Mesodermal cell (in vitro differentiated cells): ENCODE measurements around the gene MPEG1.

Experiments
- H3K27ac ChIP-seq: 2 replicates; pipeline ENCODE4 v1.7.0; 2013; ENCODE audit warnings: mild to moderate bottlenecking, low read depth, low read length, moderate library complexity; ENCODE audit not compliant: severe bottlenecking
- H3K36me3 ChIP-seq: 2 replicates; pipeline ENCODE4 v1.7.1; 2013; ENCODE audit warnings: mild to moderate bottlenecking, low read length, moderate library complexity; ENCODE audit not compliant: control insufficient read depth, insufficient read depth
- H3K4me1 ChIP-seq: one replicate; pipeline ENCODE4 v1.7.1; 2013; ENCODE audit warnings: mild to moderate bottlenecking, low read length; ENCODE audit not compliant: insufficient read depth, control insufficient read depth, poor library complexity, severe bottlenecking
- H3K4me3 ChIP-seq: 2 replicates; pipeline ENCODE4 v1.7.0; 2013; ENCODE audit warnings: low read length, control low read depth, mild to moderate bottlenecking; ENCODE audit not compliant: insufficient read depth, poor library complexity, severe bottlenecking; ENCODE audit errors: extremely low read depth
- H3K9me3 ChIP-seq: 2 replicates; pipeline ENCODE4 v1.7.1; 2013; ENCODE audit warnings: mild to moderate bottlenecking, low read length, moderate library complexity; ENCODE audit not compliant: control insufficient read depth
- WGBS, 2 experiments: methylation state at CpG; one replicate each; pipeline ENCODE4 v1.1.5; 2013; ENCODE audit warnings: missing lambda C conversion rate in 2 of 2; ENCODE audit not compliant: insufficient coverage in 2 of 2; 5-methylcytosine and 5-hydroxymethylcytosine counted together

Gene MPEG1

GRCh38 chr11:59201353-59201752 is 11.4 kb downstream of the MPEG1 start:
- H3K36me3 ChIP-seq = peaks cover 57% of the 10 kb centered on the region
- no peak overlapping the region for H3K4me3 ChIP-seq
- peaks cover 6% of the 10 kb centered on the region for H3K4me1 ChIP-seq
- H3K9me3 ChIP-seq = no peaks in the 10 kb centered on the region
- H3K27ac ChIP-seq = no peak overlapping the region
- WGBS, 2 experiments = 89 to 92% methylated on average over 1 to 2 of the region's 3 CpGs

- Histone ChIP-seq H3K27ac (no peak overlapping the region), H3K4me1 (peaks cover 6% of the 10 kb centered on the region), H3K36me3 (peaks cover 58% of the 10 kb centered on the region), H3K9me3 (no peaks in the 10 kb centered on the region), H3K4me3 (no peak overlapping the region)
- 93% methylated on average over 4 of the region's 4 CpGs for WGBS, 2 experiments
These were observed 12.3 kb downstream of the MPEG1 start for GRCh38 chr11:59200423-59200746.

DNA sequence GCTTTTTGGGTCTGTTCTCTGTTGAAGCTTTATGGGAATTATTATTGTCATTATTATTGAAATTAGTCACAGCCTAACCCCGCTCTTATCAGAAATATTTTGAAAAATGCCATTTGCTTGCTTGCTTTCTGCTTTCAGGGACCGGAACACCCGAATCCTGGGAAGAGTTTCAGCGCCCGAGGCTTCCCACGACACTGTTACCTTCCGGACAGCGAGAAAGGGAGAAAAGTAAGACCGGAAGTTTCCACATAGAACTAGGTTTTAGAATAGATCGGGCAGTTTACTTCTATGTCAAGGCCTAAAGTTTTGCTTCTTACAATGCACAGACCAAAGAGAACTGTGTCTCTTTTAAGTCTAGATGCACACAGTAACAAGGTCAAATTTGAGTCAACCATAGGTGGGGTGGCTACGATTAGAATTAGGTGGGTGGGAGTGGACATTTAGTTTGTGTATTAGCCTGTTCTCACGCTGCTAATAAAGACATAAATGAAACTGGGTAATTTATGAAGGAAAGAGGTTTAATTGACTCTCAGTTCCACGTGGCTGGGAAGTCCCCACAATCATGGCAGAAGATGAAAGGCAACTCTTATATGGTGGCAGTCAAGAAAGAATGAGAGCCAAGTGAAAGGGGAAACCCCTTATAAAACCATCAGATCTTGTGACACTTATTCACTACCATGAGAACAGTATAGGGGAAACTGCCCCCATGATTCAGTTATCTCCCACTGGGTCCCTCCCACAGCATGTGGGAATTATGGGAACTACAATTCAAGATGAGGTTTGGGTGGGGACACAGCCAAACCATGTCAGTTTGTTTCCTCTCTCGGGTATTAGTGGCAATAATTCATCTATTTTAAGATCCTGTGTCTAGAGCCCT is 12.9 kb downstream of the MPEG1 start:
- H3K36me3 ChIP-seq = peaks cover 58% of the 10 kb centered on the region
- H3K27ac ChIP-seq = no peak overlapping the region
- 95 to 96% methylated on average over 13 of the region's 14 CpGs for WGBS, 2 experiments

DNA sequence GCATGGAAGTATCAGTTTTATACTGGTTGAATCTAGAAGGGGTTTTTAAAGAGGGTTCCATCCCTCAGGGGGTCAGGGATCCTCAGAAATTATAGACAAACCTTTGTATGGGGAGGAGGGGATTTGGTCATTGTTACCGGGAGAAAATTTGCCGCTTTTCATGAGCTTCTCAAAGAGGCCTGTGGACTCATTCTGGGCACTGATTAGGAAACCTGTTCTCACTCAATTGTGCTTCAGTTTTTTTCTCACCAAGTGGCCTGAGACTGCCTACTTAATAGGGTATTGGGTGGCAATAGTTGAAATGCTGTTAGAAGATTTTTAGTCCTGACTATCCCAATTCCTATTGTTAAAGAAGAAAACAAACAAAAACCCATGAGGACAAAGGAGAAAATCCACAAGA is 14.0 kb downstream of the MPEG1 start:
- Histone ChIP-seq H3K4me3 (no peak overlapping the region), H3K9me3 (no peaks in the 10 kb centered on the region), H3K4me1 (no peaks in the 10 kb centered on the region), H3K36me3 (peaks cover 54% of the 10 kb centered on the region), H3K27ac (no peak overlapping the region)
- 100% methylated on average over 1 to 2 of the region's 2 CpGs for WGBS, 2 experiments

More for the DNA sequence above, 12.9 kb downstream of the MPEG1 start:
- Histone ChIP-seq H3K4me1 (peaks cover 4% of the 10 kb centered on the region), H3K9me3 (no peaks in the 10 kb centered on the region), H3K4me3 (no peak overlapping the region)

DNA sequence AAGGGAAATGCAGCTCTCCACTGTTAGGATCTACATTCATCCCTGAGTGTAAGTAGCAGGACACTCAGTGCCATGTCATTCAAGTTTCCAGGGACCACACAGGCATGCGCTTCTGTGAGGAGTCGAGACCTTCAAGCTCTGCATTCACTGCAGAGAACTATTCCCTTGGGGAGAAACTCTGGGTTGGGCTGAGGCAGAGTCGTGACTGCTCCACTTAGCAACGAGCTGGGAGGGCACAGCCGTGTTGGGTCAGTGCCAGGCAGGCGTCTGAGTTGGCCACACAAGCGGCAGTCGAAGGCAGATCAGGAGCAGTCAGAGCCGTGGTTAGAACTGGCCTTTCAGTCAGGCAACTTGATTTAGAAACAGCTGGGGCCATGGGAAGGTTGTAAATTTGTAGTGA is 14.7 kb downstream of the MPEG1 start:
- 90 to 95% methylated on average over 9 of the region's 9 CpGs for WGBS, 2 experiments

DNA sequence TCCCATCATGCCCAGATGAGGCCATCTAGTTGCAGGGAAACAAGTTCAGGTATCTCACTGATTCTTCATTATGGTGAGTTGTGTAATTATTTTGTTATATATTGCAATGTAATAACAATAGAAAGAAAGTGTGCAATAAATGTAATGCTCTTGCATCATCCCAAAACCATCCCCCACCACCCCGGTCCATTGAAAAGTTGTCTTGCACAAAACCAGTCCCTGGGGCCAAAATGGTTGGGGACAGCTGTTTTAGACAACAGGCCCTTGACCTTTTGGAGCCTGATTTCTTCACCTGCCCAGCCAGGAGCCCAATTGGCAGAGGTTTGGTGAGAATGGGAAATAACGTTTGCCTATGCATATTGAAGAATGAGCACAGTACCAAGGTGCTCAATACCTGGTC is 15.9 kb downstream of the MPEG1 start:
- H3K4me3 ChIP-seq = no peak overlapping the region
- H3K36me3 ChIP-seq = peaks cover 73% of the 10 kb centered on the region
- H3K9me3 ChIP-seq = no peaks in the 10 kb centered on the region
- no peak overlapping the region for H3K27ac ChIP-seq
- no peaks in the 10 kb centered on the region for H3K4me1 ChIP-seq
- WGBS, 2 experiments = 83 to 86% methylated on average over 1 of the region's 2 CpGs

More for the DNA sequence above, 14.7 kb downstream of the MPEG1 start:
- H3K4me3 ChIP-seq = no peak overlapping the region
- H3K4me1 ChIP-seq = no peaks in the 10 kb centered on the region
- H3K36me3 ChIP-seq = peaks cover 61% of the 10 kb centered on the region
- no peaks in the 10 kb centered on the region for H3K9me3 ChIP-seq
- no peak overlapping the region for H3K27ac ChIP-seq

DNA sequence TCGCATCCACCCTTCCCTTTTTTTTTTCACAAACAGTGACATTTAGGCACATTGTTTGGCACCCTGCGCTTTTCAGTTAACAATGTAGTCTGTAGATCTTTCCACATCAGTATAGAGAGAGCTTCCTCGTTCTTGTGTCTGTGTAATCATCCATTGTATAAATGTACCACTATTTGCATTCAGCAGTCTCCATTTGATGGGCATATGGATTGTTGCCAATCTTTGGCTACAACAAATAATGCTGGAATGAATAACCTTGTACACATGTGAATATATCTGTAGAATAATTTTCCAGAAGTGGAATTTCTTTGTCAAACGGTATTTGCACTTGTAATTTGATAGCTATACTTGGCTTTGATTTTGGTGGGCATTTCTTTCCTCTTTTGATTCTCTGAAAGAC is 17.1 kb downstream of the MPEG1 start:
- no peaks in the 10 kb centered on the region for H3K4me1 ChIP-seq
- no peak overlapping the region for H3K27ac ChIP-seq
- WGBS, 2 experiments = 86 to 91% methylated on average over 1 to 3 of the region's 4 CpGs
- no peaks in the 10 kb centered on the region for H3K9me3 ChIP-seq
- peaks cover 75% of the 10 kb centered on the region for H3K36me3 ChIP-seq
- H3K4me3 ChIP-seq = no peak overlapping the region

- WGBS, 2 experiments = 94 to 95% methylated on average over 9 to 10 of the region's 10 CpGs
- H3K9me3 ChIP-seq = no peaks in the 10 kb centered on the region
- no peak overlapping the region for H3K27ac ChIP-seq
- peaks cover 81% of the 10 kb centered on the region for H3K36me3 ChIP-seq
- H3K4me3 ChIP-seq = no peak overlapping the region
- H3K4me1 ChIP-seq = peaks cover 7% of the 10 kb centered on the region
These were observed 19.1 kb downstream of the MPEG1 start for GRCh38 chr11:59193587-59194130.

DNA sequence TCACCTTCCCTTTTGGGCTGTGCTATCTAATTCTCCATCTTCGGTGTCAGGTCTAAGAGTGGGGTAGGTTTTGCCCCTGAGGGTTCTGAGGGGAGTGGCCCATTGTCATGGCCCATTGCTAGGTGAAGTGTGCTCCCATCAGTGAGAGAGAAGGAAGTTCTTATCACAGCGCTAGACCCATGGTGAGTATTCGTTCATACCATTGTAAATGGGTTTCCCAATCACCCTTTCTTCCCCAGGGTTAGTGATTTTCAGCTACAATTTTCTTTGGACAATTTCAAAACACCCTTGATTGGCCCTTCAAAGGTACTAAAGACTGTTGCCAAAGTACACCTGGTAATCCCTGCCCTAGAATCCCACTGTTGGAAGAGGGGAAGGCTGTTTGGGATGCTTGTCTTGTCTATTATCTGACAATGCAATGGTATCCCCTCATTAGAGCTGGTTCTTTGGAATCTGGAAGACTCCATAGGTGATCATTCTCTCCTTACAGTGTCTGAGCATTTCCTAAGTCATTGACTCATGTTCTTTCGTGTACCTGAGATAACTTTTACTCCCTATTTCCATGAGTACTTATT is 20.2 kb downstream of the MPEG1 start:
- Histone ChIP-seq H3K9me3 (no peaks in the 10 kb centered on the region), H3K27ac (no peak overlapping the region), H3K36me3 (peaks cover 72% of the 10 kb centered on the region), H3K4me1 (peaks cover 9% of the 10 kb centered on the region), H3K4me3 (no peak overlapping the region)
- WGBS, 2 experiments = 86 to 100% methylated on average over 2 of the region's 4 CpGs

GRCh38 chr11:59191890-59192289 is 20.8 kb downstream of the MPEG1 start:
- WGBS, 2 experiments = 89 to 90% methylated on average over 2 to 8 of the region's 8 CpGs
- Histone ChIP-seq H3K4me3 (no peak overlapping the region), H3K27ac (no peak overlapping the region), H3K4me1 (peaks cover 9% of the 10 kb centered on the region), H3K9me3 (no peaks in the 10 kb centered on the region), H3K36me3 (peaks cover 67% of the 10 kb centered on the region)

GRCh38 chr11:59191095-59191494 is 21.6 kb downstream of the MPEG1 start:
- 89 to 100% methylated on average over 3 to 4 of the region's 4 CpGs for WGBS, 2 experiments
- no peak overlapping the region for H3K4me3 ChIP-seq
- H3K4me1 ChIP-seq = peaks cover 9% of the 10 kb centered on the region
- H3K9me3 ChIP-seq = no peaks in the 10 kb centered on the region
- no peak overlapping the region for H3K27ac ChIP-seq
- peaks cover 59% of the 10 kb centered on the region for H3K36me3 ChIP-seq
